HG02885 (cell line): ENCODE results near the gene MCCC1.
"Not testable (repeated sequence)": the region's sequence is repeated elsewhere in the genome, so short reads cannot be mapped to it uniquely, and the experiment has no call there.

Experiments used
- ATAC-seq: cut with Tn5 transposase; IDR thresholded peaks from one replicate; pipeline ENCODE4 v1.9.1; 2021; ENCODE audit warnings: mild to moderate bottlenecking; ENCODE audit not compliant: unreplicated experiment, poor library complexity

Gene MCCC1

DNA sequence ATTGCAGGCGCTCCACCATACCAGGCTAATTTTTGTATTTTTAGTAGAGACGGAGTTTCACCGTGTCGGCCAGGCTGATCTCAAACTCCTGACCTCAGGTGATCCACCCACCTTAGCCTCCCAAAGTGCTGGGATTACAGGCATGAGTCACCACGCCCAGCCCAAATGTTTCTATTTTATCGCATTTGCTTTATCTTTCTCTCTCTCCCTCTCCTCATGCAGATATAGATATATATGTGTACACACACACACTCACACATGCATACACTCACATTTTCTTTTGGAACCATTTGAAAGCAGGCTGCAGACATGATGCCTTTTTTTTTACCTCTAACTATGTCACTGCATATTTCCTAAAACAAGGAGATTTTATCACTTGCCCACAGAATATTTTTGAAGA, 7.3 kb upstream of the MCCC1 start:
- ATAC-seq = no peak

DNA sequence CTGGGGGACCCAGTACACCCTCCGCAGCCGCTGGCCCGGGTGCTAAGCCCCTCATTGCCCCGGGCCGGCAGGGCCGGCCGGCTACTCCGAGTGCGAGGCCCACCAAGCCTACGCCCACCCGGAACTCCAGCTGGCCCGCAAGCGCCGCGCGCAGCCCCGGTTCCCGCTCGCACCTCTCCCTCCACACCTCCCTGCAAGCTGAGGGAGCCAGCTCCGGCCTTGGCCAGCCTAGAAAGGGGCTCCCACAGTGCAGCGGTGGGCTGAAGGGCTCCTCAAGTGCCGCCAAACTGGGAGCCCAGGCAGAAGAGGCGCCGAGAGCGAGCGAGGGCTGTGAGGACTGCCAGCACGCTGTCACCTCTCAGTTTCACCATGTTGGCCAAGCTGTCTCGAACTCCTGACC, 4.7 kb upstream of the MCCC1 start:
- ATAC-seq = not testable (repeated sequence)

DNA sequence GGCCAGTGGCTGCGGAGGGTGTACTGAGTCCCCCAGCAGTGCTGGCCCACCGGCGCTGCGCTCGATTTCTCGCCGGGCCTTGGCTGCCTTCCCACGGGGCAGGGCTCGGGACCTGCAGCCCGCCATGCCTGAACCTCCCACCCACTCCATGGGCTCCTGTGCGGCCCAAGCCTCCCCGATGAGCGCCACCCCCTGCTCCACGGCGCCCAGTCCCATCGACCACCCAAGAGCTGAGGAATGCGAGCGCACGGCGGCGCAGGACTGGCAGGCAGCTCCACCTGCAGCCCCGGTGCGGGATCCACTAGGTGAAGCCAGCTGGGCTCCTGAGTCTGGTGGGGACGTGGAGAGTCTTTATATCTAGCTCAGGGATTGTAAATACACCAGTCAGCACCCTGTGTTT, 1.7 kb upstream of the MCCC1 start:
- ATAC-seq = not testable (repeated sequence)

DNA sequence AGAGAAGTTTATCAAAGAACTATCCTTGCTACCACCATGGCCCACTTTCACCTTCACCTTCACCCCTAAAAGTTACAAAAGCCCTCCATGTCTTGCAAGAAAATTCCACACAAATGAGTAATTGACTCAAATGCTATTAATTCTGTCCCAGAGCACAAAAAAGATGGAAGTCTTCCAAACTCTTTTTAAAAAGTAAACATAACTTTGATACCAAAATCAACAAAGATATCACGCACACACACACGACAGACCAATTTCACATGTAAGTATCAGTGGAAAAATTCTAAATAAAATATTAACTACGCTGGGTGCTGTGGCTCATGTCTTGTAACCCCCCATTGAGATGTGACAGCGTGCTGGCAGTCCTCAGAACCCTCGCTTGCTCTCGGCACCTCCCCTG, 1.1 kb upstream of the MCCC1 start:
- no peak for ATAC-seq

- no peak for ATAC-seq
Measured at GRCh38 chr3:183099838-183100204, 525 bp upstream of the MCCC1 start.

GRCh38 chr3:183098536-183099025, 715 bp downstream of the MCCC1 start:
- no peak for ATAC-seq

DNA sequence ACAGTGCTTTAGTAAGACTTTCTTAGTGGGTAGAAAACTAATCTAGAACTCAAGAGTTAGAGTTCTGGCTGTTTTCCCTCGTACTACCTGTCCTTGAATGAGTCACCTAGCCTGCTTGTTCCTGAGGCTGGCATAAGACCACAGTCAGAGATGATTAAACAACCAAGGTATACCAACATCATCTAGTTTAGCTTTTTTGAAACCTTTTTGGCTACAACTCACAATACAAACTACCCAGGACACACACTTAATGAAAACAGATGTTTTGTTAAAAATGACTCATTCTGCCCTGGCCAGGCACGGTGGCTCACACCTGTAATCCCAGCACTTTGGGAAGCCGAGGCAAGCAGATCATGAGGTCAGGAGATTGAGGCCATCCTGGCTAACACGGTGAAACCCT, 4.6 kb downstream of the MCCC1 start:
- no peak for ATAC-seq

DNA sequence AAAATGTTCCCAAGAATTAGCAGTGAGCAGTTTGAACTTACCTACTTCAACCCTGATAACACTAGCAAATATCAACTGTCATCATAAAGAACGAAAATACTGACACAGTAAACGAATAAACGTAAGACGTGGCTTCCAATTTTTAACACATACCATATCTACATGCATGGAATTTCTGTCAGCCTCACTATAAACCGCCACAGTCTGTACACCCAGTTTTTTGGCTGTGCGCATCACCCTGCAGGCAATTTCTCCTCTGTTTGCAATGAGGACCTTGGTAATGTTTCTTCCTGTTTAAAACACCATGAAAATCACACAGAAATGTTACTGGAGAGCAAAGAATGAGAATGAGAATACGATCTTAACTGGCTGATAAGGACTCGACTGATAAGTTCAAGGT, 7.0 kb downstream of the MCCC1 start:
- ATAC-seq = no peak

GRCh38 chr3:183087184-183087583, 12.1 kb downstream of the MCCC1 start:
- no peak for ATAC-seq

- ATAC-seq = no peak
Measured at GRCh38 chr3:183085634-183086390, 13.5 kb downstream of the MCCC1 start.

DNA sequence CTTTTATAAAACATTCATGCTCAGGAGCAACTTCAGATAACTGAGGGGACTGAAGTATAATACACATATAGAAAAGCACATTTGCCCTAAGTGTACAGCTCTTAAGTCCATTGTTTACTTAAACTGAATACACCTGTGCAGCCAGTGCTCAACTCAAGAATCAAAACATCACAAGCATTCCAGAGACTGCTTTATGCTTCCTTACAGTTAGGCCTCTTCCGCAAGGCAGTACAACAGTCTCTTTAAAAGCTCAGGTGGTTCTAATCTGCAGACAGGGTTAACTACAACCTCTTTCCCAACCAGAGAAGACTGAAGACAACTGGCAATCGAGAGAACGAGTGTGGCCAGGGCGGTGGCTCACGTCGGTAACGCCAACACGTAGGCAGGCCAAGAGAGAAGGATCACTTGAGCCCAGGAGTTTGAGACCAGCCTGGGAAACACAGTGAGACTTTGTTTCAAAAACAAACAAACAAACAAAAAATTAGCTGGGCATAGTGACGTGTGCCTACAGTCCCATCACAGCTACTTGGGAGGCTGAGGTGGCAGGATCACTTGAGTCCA, 16.9 kb downstream of the MCCC1 start:
- no peak for ATAC-seq

GRCh38 chr3:183081459-183082183, 17.7 kb downstream of the MCCC1 start:
- ATAC-seq = no peak

DNA sequence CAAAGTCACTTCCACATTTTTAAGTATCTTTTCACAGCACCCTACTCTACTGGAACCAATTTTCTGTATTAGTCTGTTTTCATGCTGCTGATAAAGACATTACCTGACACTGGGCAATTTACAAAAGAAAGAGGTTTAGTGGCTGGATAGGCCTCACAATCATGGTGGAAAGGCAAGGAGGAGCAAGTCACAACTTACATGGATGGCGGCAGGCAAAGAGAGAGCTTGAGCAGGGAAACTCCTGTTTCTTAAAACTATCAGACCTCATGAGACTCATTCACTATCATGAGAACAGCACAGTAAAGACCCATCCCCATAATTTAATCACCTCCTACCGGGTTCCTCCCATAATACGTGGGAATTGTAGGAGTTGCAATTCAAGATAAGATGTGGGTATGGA, 18.7 kb downstream of the MCCC1 start:
- ATAC-seq = no peak

- no peak for ATAC-seq
Measured at GRCh38 chr3:183074881-183075280, 24.4 kb downstream of the MCCC1 start.

DNA sequence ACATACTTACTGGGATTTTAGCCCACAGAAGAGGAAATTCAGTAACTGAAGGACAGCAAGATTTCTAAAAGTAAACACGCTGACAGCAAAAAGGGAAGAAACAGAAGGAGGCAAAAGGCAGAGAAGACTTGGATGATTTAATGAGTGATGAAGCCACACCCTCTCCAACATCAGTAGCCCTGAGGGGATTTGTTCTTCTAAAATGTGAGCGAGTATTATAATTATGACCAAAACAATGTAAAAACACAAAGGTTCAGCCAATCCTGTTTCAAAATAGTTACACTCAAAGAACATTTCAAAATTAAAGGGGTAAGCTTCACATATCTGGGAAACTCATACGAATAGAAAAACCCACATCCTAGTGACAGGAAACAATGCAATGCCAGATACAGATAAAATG, 25.0 kb downstream of the MCCC1 start:
- no peak for ATAC-seq

DNA sequence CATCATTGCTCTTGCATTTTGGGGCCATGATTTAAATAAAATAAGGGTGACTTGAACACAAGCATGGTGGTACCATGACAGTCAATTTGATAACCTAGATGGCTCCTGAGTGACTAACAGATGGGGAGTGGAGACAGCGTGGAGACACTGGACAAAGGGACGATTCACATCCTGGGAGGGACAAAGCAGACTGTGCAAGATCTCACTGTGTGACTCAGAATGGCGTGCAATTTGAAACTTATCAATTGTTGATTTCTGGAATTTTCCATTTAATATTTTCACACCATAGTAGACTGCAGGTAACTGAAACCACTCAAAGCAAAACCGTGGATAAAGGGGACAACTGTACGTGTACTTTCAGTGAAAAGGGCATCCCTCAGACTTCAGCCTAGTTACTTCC, 25.5 kb downstream of the MCCC1 start:
- no peak for ATAC-seq

DNA sequence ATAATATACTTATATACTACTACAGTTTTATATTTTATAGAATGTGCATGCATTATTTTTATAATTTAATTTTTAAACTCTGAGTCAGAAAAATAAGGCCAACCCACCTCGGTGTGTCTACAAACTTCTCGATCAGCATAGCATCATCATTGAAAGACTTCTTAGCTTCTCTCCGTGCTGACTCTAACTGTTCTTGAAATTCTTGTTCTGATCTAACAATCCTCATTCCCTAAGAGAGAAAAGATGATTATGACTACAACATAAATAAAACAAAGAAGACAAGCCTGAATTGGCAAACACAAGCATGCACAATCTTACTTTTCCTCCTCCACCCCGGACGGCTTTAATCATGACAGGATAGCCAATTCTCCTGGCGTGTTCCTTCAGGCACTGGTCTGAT, 28.4 kb downstream of the MCCC1 start:
- ATAC-seq = no peak

DNA sequence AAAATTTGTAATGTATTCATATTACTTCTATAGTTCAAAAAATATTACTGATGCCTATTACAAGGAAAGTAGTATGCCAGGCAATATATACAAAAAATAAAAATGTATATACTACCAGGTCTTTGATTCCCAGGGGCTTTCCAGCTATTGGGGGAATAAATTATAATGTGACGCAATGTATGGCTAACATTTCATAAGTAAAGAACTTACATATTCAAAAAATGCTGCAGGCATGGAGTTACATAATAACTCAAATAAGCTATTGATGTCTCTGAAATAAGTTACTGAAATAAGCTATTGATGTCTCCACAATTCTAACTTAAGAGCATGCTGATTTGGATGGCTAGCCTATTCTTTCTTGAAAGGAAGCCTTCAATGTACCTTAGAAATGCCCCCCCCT, 30.2 kb downstream of the MCCC1 start:
- ATAC-seq = no peak

DNA sequence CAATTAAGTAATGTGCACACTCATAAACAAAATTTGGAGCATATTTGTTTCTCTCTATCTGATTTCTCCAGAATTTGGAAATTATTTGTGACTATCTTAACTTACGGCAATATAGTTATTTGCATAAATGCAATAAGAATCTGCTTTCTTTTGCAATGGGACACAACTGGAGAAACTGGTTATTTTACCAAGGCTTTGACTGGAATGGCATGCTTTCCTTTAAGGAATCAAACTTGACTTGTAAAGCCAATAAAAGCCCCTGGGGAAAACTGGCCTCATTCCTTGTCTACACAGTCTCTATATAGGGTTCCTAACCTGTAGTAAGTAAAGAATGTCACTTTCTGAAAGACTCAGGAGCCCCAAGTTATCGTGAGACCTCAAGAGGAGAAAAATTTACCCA, 32.4 kb downstream of the MCCC1 start:
- not testable (repeated sequence) for ATAC-seq

DNA sequence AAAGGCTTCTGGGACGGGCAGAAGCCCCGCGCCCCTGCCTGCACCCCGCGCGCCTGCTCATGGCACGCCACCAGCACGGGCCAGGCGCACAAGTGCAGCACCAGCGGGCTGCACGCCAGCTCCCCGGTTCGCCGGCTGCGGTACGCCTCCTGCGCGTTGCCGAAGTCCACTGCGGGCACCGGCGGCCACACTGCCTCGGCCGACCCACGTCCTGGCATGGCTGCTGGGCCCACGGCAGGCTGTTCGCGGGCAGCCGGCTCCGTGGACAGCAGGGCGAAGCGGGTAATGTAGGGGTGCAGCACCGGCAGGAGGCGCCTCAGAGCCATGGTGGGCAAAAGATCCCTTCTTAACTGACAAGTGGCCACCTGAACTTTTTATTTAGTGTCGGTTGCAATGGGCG, 34.8 kb downstream of the MCCC1 start:
- no peak for ATAC-seq

DNA sequence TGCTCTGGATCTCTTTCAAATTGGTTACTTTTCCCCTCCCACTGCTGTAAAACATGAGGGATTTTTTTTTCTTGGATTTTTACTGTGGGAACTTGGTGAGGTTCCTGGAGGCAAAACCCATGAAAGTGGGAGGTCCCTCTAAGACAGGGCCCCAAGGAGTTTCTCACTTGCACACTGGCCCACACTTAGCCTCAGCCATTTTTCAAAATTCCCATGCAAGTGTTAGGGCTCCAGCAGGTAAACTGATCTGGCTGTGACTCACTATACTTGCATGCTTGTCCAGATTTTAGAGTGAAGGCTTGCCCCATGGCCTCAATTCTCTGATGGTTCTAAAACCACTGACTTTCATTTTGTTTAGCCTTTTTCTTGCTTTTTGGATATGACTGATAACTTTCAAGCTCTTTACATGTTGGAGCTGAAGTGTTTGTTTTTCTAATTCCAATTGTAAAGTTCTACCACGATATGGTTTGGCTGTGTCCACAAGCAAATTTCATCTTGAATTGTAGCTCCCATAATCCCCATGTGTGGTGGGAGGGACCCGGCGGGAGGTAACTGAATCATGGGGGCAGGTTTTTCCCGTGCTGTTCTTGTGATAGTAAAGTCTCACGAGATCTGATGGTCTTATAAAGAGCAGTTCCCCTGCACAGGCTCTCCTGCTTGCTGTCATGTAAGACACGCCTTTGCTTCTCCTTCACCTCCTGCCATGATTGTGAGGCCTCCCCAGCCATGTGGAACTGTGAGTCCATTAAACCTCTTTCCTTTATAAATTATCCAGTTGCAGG, 37.7 kb downstream of the MCCC1 start:
- no peak for ATAC-seq
